HEK293T (cell line): ENCODE results near the gene SPAG7.

ENCODE experiments used
- BHLHE40 ChIP-seq: fragments of 450-650 bp; IDR thresholded peaks from 2 replicates; pipeline ENCODE4 v1.6.1; 2016; ENCODE audit warnings: mild to moderate bottlenecking, moderate library complexity, borderline replicate concordance
- ELF4 ChIP-seq: fragments of 450-650 bp; IDR thresholded peaks from 2 replicates; pipeline ENCODE4 v1.6.1; 2017; ENCODE audit warnings: antibody characterized with exemption
- SUZ12 ChIP-seq: fragments of 450-650 bp; IDR thresholded peaks from 2 replicates; pipeline ENCODE4 v1.6.1; 2016; ENCODE audit warnings: mild to moderate bottlenecking
- TARDBP ChIP-seq: fragments of 450-650 bp; IDR thresholded peaks from 2 replicates; pipeline ENCODE4 v1.6.1; 2016
- ZNF384 ChIP-seq: fragments of 450-650 bp; IDR thresholded peaks from 2 replicates; pipeline ENCODE4 v1.6.1; 2016

GRCh38 chr17:4945944-4946280, 21.7 kb downstream of the SPAG7 start:
- no peak for TF ChIP-seq SUZ12
- no peak for TF ChIP-seq BHLHE40
- no peak for TF ChIP-seq ZNF384
- TF ChIP-seq TARDBP = no peak
- no peak for TF ChIP-seq ELF4
